Omental fat pad (tissue), 4 donors: ENCODE results near the gene CLMP. TPM values are rescaled to one million over a fixed set of nuclear protein-coding genes. Genes with fewer than 3 reads are reported as not detected.
"Not testable (repeated sequence)": the region's sequence is repeated elsewhere in the genome, so short reads cannot be mapped to it uniquely, and the experiment has no call there.

Source experiments
- ATAC-seq: fragments of 150-250 bp; one replicate; pipeline ENCODE4 v1.9.1; 2016; ENCODE audit warnings: mild to moderate bottlenecking, moderate library complexity; ENCODE audit not compliant: low FRiP score
- DNase-seq: peaks from one replicate; pipeline ENCODE4 v3.0.0-alpha.2; 2019; ENCODE audit warnings: low spot score
- CTCF ChIP-seq, 3 donors: fragments of 450-650 bp; IDR thresholded peaks; one replicate each; pipeline ENCODE4 v1.5.1; 2016 to 2017; ENCODE audit warnings: antibody characterized with exemption in 3 of 3, mild to moderate bottlenecking in 3 of 3, moderate library complexity in 2 of 3
- total RNA-seq, 4 donors: library from RNA; depleted of rRNA; stranded (reverse); fragments of >200 nt; gene quantifications; one replicate each; pipeline ENCODE4 v1.1.0, GENCODE V29; 2016

CLMP gene
- total RNA-seq, 4 donors from 2014 or later = 89.7 to 182 (median 157) TPM

- ATAC-seq = peak; percentile 14
Observed at GRCh38 chr11:123061403-123062157, 133.5 kb downstream of the CLMP start, which contains the start of gene HSPA8. HSPA8 (minus strand) TSS chr11:123062136; CDS start chr11:123061324, 812 bp downstream.

GRCh38 chr11:123060277-123061000 lies 134.6 kb downstream of the CLMP start:
- ATAC-seq (no peak), DNase-seq (no peak)
- TF ChIP-seq CTCF (IDR thresholded peaks at IDR 0.05) = no peak

More at GRCh38 chr11:123061403-123062157, 133.5 kb downstream of the CLMP start, which contains the start of gene HSPA8:
- no peak for TF ChIP-seq CTCF (IDR thresholded peaks at IDR 0.05)
- peak; percentile 52 for DNase-seq

- not testable (repeated sequence) for ATAC-seq, DNase-seq
Observed at GRCh38 chr11:123059041-123059920, 135.8 kb downstream of the CLMP start.

- ATAC-seq (no peak), DNase-seq (no peak)
- no peak for TF ChIP-seq CTCF (IDR thresholded peaks at IDR 0.05)
Observed at GRCh38 chr11:123057661-123058305, 137.3 kb downstream of the CLMP start.

- ATAC-seq (no peak), DNase-seq (no peak)
- TF ChIP-seq CTCF (IDR thresholded peaks at IDR 0.05) = no peak
Observed at GRCh38 chr11:123056835-123057491, 138.1 kb downstream of the CLMP start.

GRCh38 chr11:123055191-123055901 lies 139.7 kb downstream of the CLMP start:
- ATAC-seq = no peak
- DNase-seq = no peak
- TF ChIP-seq CTCF (IDR thresholded peaks at IDR 0.05) = no peak
